Panc1 (cell line): Measurements from ENCODE around the gene PDP2.

Source experiments
- POLR2AphosphoS5 ChIP-seq: IDR thresholded peaks from 2 replicates; pipeline ENCODE4 v1.6.1; 2012; ENCODE audit warnings: mild to moderate bottlenecking, low read depth, low read length, moderate library complexity
- TF ChIP-seq, protein P1 (sequence below): fragments of 450-650 bp; IDR thresholded peaks from 2 replicates; pipeline ENCODE4 v1.5.1; 2017; ENCODE audit warnings: mild to moderate bottlenecking

DNA sequence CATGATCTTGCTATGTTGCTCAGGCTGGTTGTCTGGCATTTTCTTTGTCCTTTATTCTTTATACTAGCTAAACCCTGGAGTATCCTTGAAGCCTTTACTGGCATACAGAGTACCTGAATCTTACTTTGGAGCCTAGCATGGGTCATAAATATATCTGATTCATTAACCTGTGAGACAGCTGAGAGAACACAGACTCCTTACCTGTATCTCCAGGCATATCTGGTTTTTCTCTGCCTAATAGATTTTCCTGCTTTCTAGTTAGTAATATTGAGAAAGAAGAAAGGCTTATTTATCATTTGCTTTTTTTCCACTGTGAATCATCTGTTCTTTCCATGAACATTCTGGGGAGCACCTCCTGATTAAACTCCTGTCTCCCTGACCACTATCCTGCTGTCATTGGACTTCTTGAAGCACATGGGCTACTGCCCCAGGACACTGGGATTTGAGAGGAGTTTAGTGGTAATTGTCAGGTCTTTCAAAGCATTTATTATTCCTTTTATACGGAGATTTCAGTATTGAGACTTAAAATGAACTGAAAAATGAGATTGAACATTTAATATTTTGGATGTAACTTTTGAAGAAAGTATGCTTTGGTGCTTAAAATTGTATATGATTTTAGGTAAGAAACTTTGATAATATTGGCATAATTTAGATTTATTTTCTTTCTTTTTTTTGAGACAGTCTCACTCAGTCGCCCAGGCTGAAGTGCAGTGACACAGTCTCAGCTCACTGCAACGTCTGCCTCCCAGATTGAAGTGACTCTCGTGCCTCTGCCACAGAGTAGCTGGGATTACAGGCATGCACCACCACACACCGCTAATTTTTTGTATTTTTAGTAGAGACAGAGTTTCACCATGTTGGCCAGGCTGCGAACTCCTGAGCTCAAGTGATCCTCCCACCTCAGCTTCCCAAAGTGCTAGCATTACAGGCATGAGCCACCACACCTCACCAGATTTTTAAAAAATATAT lies 8.6 kb downstream of the PDP2 start:
- TF ChIP-seq, protein P1, sequence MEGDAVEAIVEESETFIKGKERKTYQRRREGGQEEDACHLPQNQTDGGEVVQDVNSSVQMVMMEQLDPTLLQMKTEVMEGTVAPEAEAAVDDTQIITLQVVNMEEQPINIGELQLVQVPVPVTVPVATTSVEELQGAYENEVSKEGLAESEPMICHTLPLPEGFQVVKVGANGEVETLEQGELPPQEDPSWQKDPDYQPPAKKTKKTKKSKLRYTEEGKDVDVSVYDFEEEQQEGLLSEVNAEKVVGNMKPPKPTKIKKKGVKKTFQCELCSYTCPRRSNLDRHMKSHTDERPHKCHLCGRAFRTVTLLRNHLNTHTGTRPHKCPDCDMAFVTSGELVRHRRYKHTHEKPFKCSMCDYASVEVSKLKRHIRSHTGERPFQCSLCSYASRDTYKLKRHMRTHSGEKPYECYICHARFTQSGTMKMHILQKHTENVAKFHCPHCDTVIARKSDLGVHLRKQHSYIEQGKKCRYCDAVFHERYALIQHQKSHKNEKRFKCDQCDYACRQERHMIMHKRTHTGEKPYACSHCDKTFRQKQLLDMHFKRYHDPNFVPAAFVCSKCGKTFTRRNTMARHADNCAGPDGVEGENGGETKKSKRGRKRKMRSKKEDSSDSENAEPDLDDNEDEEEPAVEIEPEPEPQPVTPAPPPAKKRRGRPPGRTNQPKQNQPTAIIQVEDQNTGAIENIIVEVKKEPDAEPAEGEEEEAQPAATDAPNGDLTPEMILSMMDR, result no peak
- TF ChIP-seq POLR2AphosphoS5, result no peak
